ENCODE results near the gene SOS1. TPM values are rescaled to one million over a fixed set of nuclear protein-coding genes. Genes with fewer than 3 reads are reported as not detected.
A peak's percentile ranks its signal among the peaks of the same experiment; 100 is the strongest.

Gene SOS1
- total and polyA plus RNA-seq, 2 donors (not counting 1 experiment from before 2014, with no cell fraction given) = 24.9 to 27.6 TPM

DNA sequence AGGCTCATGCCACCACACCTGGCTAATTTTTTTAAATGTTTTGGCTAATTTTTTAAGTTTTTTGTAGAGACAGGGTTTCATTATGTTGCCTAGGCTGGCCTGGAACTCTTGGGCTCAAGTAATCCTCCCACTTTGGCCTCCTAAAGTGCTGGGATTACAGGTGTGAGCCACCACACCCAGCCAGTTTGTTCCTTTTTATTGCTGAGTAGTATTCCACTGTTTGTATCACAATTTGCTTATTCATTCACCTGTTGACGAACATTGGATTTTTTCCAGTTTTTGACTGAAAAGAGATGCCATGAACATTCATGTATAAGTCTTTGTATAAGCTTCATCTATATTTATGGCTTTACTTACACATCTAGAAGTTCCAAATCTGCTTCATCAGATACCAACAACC is 5.3 kb downstream of the SOS1 start:
- Histone ChIP-seq H3K36me3 (ENCODE audit: control insufficient read depth, insufficient read depth, low read length) (no peaks in the 10 kb centered on the region), H3K4me3 (replicated peaks in 1 of 4; ENCODE audit: control extremely low read depth in 1 of 4, insufficient read depth in 1 of 4, low read depth in 3 of 4, low read length in 4 of 4) (no peak overlapping the region), H3K9me3 (ENCODE audit: control insufficient read depth, insufficient read depth, low read depth, low read length) (no peaks in the 10 kb centered on the region), H3K9ac (ENCODE audit: insufficient read depth, low read length) (no peak overlapping the region), H3K27me3 (ENCODE audit: control insufficient read depth, insufficient read depth, low read length) (no peaks in the 10 kb centered on the region), H2AFZ (ENCODE audit: low read length) (no peak overlapping the region), H3K4me1 (ENCODE audit: control insufficient read depth, extremely low read depth, insufficient read depth, low read length) (no peaks in the 10 kb centered on the region), H3K79me2 (ENCODE audit: control insufficient read depth, insufficient read depth, low read length) (peaks cover 53% of the 10 kb centered on the region), H3K27ac (ENCODE audit: insufficient read depth, low read length) (no peak overlapping the region), H3K4me2 (ENCODE audit: extremely low read depth, insufficient read depth, low read length) (no peak overlapping the region), H4K20me1 (ENCODE audit: control insufficient read depth, extremely low read depth, insufficient read depth, low read length) (no peaks in the 10 kb centered on the region)
- no peak for DNase-seq (ENCODE audit: low read depth in 2 of 2)
- TF ChIP-seq CTCF (conservative IDR thresholded peaks at IDR 0.05 in 1 of 2, IDR thresholded peaks at IDR 0.05 in 1 of 2; ENCODE audit: low read depth in 1 of 2, low read length in 2 of 2) (no peak), EZH2 (IDR thresholded peaks at IDR 0.05; ENCODE audit: low read length, missing control alignments) (no peak)

DNA sequence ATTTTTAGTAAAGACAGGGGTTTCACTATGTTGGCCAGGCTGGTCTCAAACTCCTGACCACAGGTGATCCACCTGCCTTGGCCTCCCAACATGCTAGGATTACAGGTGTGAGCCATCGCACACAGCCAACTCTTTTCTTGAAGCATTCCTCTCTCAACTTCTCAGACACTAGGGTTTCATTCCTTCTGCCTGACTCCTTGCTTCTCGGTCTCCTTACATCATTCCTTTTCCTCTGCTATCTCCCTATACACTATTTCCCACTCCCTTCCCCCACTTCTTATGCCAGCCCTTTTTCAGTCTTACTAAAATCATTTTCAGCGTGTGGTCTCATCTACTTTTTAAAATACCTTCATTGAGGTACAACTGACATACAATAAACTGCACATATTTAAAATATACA is 6.1 kb downstream of the SOS1 start:
- H3K9me3 ChIP-seq (ENCODE audit: control insufficient read depth, insufficient read depth, low read depth, low read length) = no peaks in the 10 kb centered on the region
- DNase-seq (ENCODE audit: low read depth in 2 of 2) = peak in 1 of 2 donors; percentile 63
- TF ChIP-seq EZH2 (IDR thresholded peaks at IDR 0.05; ENCODE audit: low read length, missing control alignments) (no peak), CTCF (conservative IDR thresholded peaks at IDR 0.05 in 1 of 2, IDR thresholded peaks at IDR 0.05 in 1 of 2; ENCODE audit: low read depth in 1 of 2, low read length in 2 of 2) (no peak)
- H3K9ac ChIP-seq (ENCODE audit: insufficient read depth, low read length) = no peak overlapping the region
- H3K27me3 ChIP-seq (ENCODE audit: control insufficient read depth, insufficient read depth, low read length) = no peaks in the 10 kb centered on the region
- no peak overlapping the region for H3K4me2 ChIP-seq (ENCODE audit: extremely low read depth, insufficient read depth, low read length)
- H3K4me1 ChIP-seq (ENCODE audit: control insufficient read depth, extremely low read depth, insufficient read depth, low read length) = no peaks in the 10 kb centered on the region
- peaks cover 51% of the 10 kb centered on the region for H3K79me2 ChIP-seq (ENCODE audit: control insufficient read depth, insufficient read depth, low read length)
- H3K27ac ChIP-seq (ENCODE audit: insufficient read depth, low read length) = no peak overlapping the region
- no peak overlapping the region for H2AFZ ChIP-seq (ENCODE audit: low read length)
- no peaks in the 10 kb centered on the region for H4K20me1 ChIP-seq (ENCODE audit: control insufficient read depth, extremely low read depth, insufficient read depth, low read length)
- H3K36me3 ChIP-seq (ENCODE audit: control insufficient read depth, insufficient read depth, low read length) = no peaks in the 10 kb centered on the region
- no peak overlapping the region for H3K4me3 ChIP-seq (replicated peaks in 1 of 4; ENCODE audit: control extremely low read depth in 1 of 4, insufficient read depth in 1 of 4, low read depth in 3 of 4, low read length in 4 of 4)

GRCh38 chr2:39109537-39109936 is 11.3 kb downstream of the SOS1 start:
- no peak for TF ChIP-seq CTCF (conservative IDR thresholded peaks at IDR 0.05 in 1 of 2, IDR thresholded peaks at IDR 0.05 in 1 of 2; ENCODE audit: low read depth in 1 of 2, low read length in 2 of 2)
- no peak for TF ChIP-seq EZH2 (IDR thresholded peaks at IDR 0.05; ENCODE audit: low read length, missing control alignments)
- DNase-seq (ENCODE audit: low read depth in 2 of 2) = no peak
- H3K36me3 ChIP-seq (ENCODE audit: control insufficient read depth, insufficient read depth, low read length) = no peaks in the 10 kb centered on the region
- no peak overlapping the region for H3K4me3 ChIP-seq (replicated peaks in 1 of 4; ENCODE audit: control extremely low read depth in 1 of 4, insufficient read depth in 1 of 4, low read depth in 3 of 4, low read length in 4 of 4)
- H3K27ac ChIP-seq (ENCODE audit: insufficient read depth, low read length) = no peak overlapping the region
- no peaks in the 10 kb centered on the region for H3K9me3 ChIP-seq (ENCODE audit: control insufficient read depth, insufficient read depth, low read depth, low read length)
- no peak overlapping the region for H2AFZ ChIP-seq (ENCODE audit: low read length)
- no peak overlapping the region for H3K9ac ChIP-seq (ENCODE audit: insufficient read depth, low read length)
- H3K27me3 ChIP-seq (ENCODE audit: control insufficient read depth, insufficient read depth, low read length) = no peaks in the 10 kb centered on the region
- no peak overlapping the region for H3K4me2 ChIP-seq (ENCODE audit: extremely low read depth, insufficient read depth, low read length)
- peaks cover 12% of the 10 kb centered on the region for H3K79me2 ChIP-seq (ENCODE audit: control insufficient read depth, insufficient read depth, low read length)
- H3K4me1 ChIP-seq (ENCODE audit: control insufficient read depth, extremely low read depth, insufficient read depth, low read length) = no peaks in the 10 kb centered on the region
- no peaks in the 10 kb centered on the region for H4K20me1 ChIP-seq (ENCODE audit: control insufficient read depth, extremely low read depth, insufficient read depth, low read length)

Data from fibroblast of lung (primary cell).